Heart left ventricle (tissue), 13 donors: ENCODE data around the gene SLC1A4.

Experiments
- CTCF ChIP-seq, 12 donors: fragments of 200-600 bp; sonication (generic) in 4 of 12; IDR thresholded peaks; one replicate each; pipeline versions ENCODE4 v1.5.0 to v1.8.0; 2018 to 2022; ENCODE audit warnings: antibody characterized with exemption in 12 of 12, mild to moderate bottlenecking in 5 of 12
- POLR2A ChIP-seq, 2 donors: fragments of 450-650 bp; IDR thresholded peaks; one replicate each; pipeline ENCODE4 v1.6.1; 2017; ENCODE audit warnings: antibody characterized with exemption in 2 of 2, mild to moderate bottlenecking in 2 of 2, moderate library complexity in 2 of 2
- donor health status: ischemic (EF 13 %, LVEDD 7.1; RV severe dilation, severe dysfunction).
- donor health status: DM: no; HTN: yes; CAD: no.
- donor health status: DM: no; HTN: no; CAD: no.
- donor health status: ischemic (EF 25% LVEDD 6.9; RV normal size, moderate dysfunction).
- donor health status: ischemic (EF 25% LVEDD 5.7; RV mildly dilated, moderate dysfunction).
- donor health status: ischemic (EF 35%, LVEDD 5.7; RV mildly dilated, moderate dysfunction).
- donor health status: nonischemic (EF 11% LVEDD 7.7; RV severe dilation, severe dysfunction).
- donor health status: DM: yes; HTN: yes; CAD: no.
- donor health status: PGD.
- donor health status: ischemic (EF 29% LVEDD 5.4; RV normal size, mild dysfunction).
- donor health status: nonischemic (EF 23%, LVEDD 6.1; RV moderate dilation, normal function).

- no peak for TF ChIP-seq CTCF (IDR thresholded peaks at IDR 0.05)
- no peak for TF ChIP-seq POLR2A (IDR thresholded peaks at IDR 0.05)
These were observed 13.9 kb upstream of the SLC1A4 start for GRCh38 chr2:64975232-64975821.
